Left kidney (tissue), 2 donors: ENCODE results near the gene ALKBH6. TPM values are rescaled to one million over a fixed set of nuclear protein-coding genes. Genes with fewer than 3 reads are reported as not detected.

Experiments used
- DNase-seq: peaks from one replicate; pipeline ENCODE4 v3.0.0-alpha.2; 2013
- polyA plus RNA-seq: library from polyadenylated mRNA; unstranded; fragments of 120-200 nt; gene quantifications from one replicate; pipeline ENCODE4 v1.2.1, GENCODE V29; 2013; ENCODE audit not compliant: insufficient read length

ALKBH6 gene
- polyA plus RNA-seq, 1 donor, result 15.3 TPM

DNA sequence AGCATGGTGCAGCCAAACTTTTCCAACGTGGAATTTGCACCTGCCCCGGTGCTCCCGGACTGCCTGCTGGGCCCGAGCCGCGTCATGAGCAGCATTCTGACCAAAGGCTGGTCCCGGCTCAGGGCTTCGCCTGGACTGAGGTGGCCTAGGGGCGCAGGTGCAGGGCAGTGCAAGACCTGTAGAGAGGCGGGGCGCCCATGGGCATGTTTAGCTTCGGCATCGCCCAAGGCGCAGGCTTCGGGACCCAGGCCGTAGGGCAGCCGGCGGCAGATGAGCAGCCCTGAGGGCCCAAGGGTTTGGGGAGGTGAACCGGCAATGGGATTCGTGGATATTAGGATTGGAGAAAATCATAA is 54.1 kb downstream of the ALKBH6 start:
- no peak for DNase-seq

Other genes with a start within 250 kb of the ALKBH6 start
- gene ARHGAP33, start 238.6 kb downstream of the ALKBH6 start, polyA plus RNA-seq, result 27.3 TPM
- 39.3 TPM for gene PRODH2, start 201.4 kb downstream of the ALKBH6 start, polyA plus RNA-seq
- 123 TPM for gene NPHS1, start 161.7 kb downstream of the ALKBH6 start, polyA plus RNA-seq
- gene KIRREL2, start 157.3 kb downstream of the ALKBH6 start, polyA plus RNA-seq, result 9.0 TPM
- gene APLP1, start 145.6 kb downstream of the ALKBH6 start, polyA plus RNA-seq, result 25.0 TPM
- gene NFKBID, start 113.7 kb downstream of the ALKBH6 start, polyA plus RNA-seq, result 4.4 TPM
- 1.1 TPM for gene HCST, start 111.7 kb downstream of the ALKBH6 start, polyA plus RNA-seq
- 7.4 TPM for gene TYROBP, start 105.9 kb downstream of the ALKBH6 start, polyA plus RNA-seq
- gene LRFN3, start 77.8 kb downstream of the ALKBH6 start, polyA plus RNA-seq, result 10.2 TPM
- 9.4 TPM for gene SDHAF1, start 19.0 kb downstream of the ALKBH6 start, polyA plus RNA-seq
- 14.0 TPM for gene SYNE4, start 5.4 kb downstream of the ALKBH6 start, polyA plus RNA-seq
- gene CLIP3, start 18.7 kb upstream of the ALKBH6 start, polyA plus RNA-seq, result 55.9 TPM
- gene THAP8, start 40.1 kb upstream of the ALKBH6 start, polyA plus RNA-seq, result 9.2 TPM
- 7.8 TPM for gene WDR62, start 40.7 kb upstream of the ALKBH6 start, polyA plus RNA-seq
- gene OVOL3, start 96.9 kb upstream of the ALKBH6 start, polyA plus RNA-seq, result not detected
- 42.6 TPM for gene POLR2I, start 100.7 kb upstream of the ALKBH6 start, polyA plus RNA-seq
- 110 TPM for gene TBCB, start 101.3 kb upstream of the ALKBH6 start, polyA plus RNA-seq
- gene CAPNS1, start 125.9 kb upstream of the ALKBH6 start, polyA plus RNA-seq, result 520 TPM
- 25.6 TPM for gene COX7A1, start 138.2 kb upstream of the ALKBH6 start, polyA plus RNA-seq
- 8.1 TPM for gene ZNF565, start 200.5 kb upstream of the ALKBH6 start, polyA plus RNA-seq
- 155 TPM for gene ZNF146, start 200.9 kb upstream of the ALKBH6 start, polyA plus RNA-seq